ENCODE data around the gene IGFBP4.
A peak's percentile ranks its signal among the peaks of the same experiment; 100 is the strongest.

The IGFBP4 gene

DNA sequence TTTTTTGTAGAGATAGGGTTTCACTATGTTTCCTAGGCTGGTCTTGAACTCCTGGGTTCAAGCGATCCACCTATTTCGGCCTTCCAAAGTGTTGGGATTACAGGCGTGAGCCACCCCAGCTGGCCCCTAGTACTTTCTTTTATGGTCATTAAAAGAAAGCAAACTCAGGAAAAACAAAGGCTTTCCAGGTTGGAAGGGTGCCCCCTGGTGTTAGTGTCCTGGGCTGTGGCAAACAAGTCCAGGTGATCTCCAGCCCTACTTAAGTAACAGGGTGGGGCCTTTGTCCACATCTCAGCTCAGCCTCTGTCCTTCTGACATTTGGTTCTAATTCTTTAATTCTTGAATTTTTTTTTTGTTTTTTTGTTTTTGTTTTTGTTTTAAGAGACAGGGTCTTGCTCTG lies 6.9 kb downstream of the IGFBP4 start:
- TF ChIP-seq, protein P1, sequence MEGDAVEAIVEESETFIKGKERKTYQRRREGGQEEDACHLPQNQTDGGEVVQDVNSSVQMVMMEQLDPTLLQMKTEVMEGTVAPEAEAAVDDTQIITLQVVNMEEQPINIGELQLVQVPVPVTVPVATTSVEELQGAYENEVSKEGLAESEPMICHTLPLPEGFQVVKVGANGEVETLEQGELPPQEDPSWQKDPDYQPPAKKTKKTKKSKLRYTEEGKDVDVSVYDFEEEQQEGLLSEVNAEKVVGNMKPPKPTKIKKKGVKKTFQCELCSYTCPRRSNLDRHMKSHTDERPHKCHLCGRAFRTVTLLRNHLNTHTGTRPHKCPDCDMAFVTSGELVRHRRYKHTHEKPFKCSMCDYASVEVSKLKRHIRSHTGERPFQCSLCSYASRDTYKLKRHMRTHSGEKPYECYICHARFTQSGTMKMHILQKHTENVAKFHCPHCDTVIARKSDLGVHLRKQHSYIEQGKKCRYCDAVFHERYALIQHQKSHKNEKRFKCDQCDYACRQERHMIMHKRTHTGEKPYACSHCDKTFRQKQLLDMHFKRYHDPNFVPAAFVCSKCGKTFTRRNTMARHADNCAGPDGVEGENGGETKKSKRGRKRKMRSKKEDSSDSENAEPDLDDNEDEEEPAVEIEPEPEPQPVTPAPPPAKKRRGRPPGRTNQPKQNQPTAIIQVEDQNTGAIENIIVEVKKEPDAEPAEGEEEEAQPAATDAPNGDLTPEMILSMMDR (IDR thresholded peaks at IDR 0.05; ENCODE audit: low read depth, low read length): peak; percentile 57
- no peak for DNase-seq (ENCODE audit: extremely low read depth, low read depth)

DNA sequence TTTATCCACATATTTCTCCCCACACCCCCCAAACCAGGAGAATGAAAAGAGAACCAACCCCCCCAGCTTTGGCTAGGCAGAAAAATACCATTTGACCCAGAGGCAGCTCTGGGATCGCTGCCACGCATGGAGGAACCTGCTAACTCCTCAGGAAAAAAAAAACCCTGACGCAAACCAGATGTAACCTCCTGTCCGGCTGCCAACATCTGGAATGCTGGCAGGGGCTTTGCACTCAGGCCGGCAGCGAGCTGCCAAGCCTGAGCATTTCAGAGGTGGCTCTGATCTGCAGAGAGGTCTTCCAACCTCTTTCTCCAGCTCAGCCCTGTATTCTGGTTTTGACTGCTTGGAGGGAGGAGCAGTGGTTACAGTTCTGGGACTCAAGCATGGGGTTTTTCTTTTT lies 8.2 kb downstream of the IGFBP4 start:
- DNase-seq (ENCODE audit: extremely low read depth, low read depth): peak; percentile 95
- TF ChIP-seq, protein P1 (IDR thresholded peaks at IDR 0.05; ENCODE audit: low read depth, low read length): no peak

- TF ChIP-seq, protein P1 (IDR thresholded peaks at IDR 0.05; ENCODE audit: low read depth, low read length): no peak
- DNase-seq (ENCODE audit: extremely low read depth, low read depth): no peak
Observed at GRCh38 chr17:40452216-40452787, 9.1 kb downstream of the IGFBP4 start.

- TF ChIP-seq, protein P1 (IDR thresholded peaks at IDR 0.05; ENCODE audit: low read depth, low read length): no peak
- DNase-seq (ENCODE audit: extremely low read depth, low read depth): no peak
Observed at GRCh38 chr17:40452921-40453378, 9.7 kb downstream of the IGFBP4 start.

DNA sequence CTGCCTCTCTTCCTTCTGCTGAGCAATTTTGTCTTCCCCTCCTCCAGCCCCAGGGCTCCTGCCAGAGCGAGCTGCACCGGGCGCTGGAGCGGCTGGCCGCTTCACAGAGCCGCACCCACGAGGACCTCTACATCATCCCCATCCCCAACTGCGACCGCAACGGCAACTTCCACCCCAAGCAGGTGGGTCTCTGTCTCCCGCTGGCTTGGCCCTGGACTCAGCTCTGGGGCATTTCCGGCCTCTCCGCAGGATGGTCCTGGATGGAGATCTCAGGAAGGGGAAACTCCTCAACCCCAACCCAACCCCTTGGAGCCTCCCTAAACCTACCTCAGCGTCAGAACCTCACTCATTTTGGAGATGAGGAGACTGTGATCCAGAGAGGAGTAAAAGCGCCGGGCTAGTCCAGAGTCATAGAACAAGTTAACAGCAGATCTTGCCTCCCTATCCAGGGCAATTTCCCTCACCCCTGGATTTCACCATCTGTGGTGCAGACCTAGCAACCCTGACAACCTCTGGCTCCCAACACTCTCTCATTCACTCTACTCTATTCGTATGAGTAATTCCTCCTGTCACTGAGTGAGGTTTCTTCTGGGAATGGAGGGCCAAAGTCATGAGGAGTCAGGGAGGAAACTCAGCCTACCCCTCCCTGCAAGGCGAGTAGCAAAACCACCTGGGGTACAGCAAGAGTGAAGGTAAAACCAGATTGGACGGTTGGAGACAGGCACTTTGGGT lies 10.8 kb downstream of the IGFBP4 start:
- TF ChIP-seq, protein P1 (IDR thresholded peaks at IDR 0.05; ENCODE audit: low read depth, low read length): no peak
- DNase-seq (ENCODE audit: extremely low read depth, low read depth): no peak

GRCh38 chr17:40454613-40454995 lies 11.4 kb downstream of the IGFBP4 start:
- DNase-seq (ENCODE audit: extremely low read depth, low read depth): no peak
- TF ChIP-seq, protein P1 (IDR thresholded peaks at IDR 0.05; ENCODE audit: low read depth, low read length): peak; percentile 1; the same call in 1 of the 2 replicates

- no peak for DNase-seq (ENCODE audit: extremely low read depth, low read depth)
- TF ChIP-seq, protein P1 (IDR thresholded peaks at IDR 0.05; ENCODE audit: low read depth, low read length): no peak
Observed at GRCh38 chr17:40456396-40456951, 13.2 kb downstream of the IGFBP4 start.
